GM21447 (cell line): ENCODE data around the gene SHROOM1.

Source experiments
- ATAC-seq: cut with Tn5 transposase; IDR thresholded peaks from one replicate; pipeline ENCODE4 v1.9.1; 2021; ENCODE audit not compliant: unreplicated experiment

The SHROOM1 gene

GRCh38 chr5:132854301-132854700, 23.9 kb upstream of the SHROOM1 start:
- ATAC-seq: no peak

DNA sequence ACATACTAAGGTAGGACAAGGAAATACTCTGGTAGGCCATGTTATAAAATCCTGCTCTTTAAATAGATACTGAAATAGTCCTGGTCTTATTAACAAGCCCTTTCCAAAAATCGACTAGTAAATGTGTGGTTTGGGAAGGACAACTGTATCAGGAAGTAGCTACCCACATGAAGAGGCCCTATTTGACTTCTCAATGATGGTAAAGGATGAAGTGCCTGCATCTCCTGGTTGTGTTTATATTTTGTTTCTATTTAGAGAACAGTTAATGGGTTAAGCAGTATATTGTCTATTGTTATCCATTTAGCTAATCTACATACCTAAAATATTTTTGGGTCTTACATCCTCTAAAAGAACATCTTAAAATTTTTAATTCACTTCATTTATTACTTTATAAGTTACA, 23.3 kb upstream of the SHROOM1 start:
- no peak for ATAC-seq

- ATAC-seq: no peak
These were observed 22.9 kb upstream of the SHROOM1 start for GRCh38 chr5:132853323-132853722.

DNA sequence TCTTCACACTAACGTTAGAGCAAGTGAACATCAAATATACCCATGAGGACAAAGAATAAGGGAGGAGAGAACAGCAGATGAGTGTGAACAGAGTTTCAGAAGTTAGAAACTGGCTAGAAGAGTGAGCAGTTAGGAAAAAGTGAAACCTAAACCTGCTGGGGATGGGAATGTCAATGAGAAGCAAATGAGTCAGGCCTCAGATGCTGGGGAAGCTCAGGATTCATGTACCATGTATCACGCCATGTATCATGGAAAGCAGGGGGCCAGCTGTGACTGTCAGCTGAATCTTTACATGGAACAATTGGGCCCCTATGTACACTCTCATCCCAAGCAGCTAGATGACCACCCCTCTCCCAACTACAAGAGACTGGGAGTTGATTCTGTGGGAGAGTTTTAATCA, 19.6 kb upstream of the SHROOM1 start:
- ATAC-seq: no peak

GRCh38 chr5:132849347-132849746, 18.9 kb upstream of the SHROOM1 start:
- ATAC-seq: no peak

DNA sequence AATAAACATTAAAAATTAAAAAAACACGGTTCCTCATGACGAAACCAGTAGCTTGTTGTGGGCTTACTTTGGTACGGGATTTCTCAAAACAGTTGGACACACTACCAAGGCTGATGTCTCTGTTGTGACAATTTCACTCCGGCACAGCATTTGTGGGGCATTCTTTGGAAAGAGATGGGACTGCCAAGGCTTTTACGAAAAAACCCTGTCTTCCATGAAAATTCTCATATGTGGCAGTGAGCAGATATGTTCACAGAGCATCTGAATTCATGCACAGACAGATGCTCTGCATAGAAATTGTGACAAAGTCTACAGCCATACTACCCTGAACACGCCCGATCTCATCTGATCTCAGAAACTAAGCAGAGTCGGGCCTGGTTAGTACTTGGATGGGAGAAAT, 17.8 kb upstream of the SHROOM1 start:
- no peak for ATAC-seq

- no peak for ATAC-seq
These were observed 10.9 kb upstream of the SHROOM1 start for GRCh38 chr5:132841305-132841704.

DNA sequence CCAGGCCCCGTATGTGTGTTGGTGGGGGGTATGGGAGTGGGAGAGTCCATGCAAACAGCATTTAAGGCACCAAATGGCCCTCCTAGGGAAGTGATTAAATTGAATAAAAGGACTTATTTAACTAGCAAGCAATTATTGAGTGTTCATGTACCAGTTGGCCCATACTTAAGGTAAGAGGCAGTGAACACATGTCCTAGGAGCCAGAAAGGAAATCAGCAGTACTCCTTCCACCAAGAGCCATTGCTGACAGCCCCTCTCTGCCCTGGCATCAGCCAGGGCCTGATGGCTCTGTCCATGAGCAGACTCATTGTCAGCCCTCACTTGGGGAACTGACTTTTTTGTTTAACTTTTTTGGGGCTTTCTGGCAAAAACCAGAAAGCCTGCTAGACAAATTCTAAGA, 10.4 kb upstream of the SHROOM1 start:
- no peak for ATAC-seq

DNA sequence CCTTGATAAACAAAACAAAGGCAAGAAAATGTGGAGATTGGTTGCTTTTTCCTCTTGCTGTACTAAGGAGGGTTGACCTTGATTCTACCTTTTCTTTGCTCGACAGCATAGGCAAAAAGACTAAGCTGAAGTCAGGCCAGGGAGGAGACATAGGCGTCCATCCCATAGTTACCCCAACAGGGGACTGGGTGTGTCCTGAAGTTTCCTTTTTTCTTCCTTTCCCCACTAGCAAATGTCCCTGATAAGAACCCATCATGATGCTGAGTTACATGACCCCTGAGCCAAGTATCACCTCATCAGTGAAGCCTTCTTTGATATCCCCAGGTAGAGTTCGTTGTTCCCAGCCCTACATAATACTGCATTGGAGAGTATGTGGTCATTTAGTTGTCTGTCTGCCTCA, 9.9 kb upstream of the SHROOM1 start:
- no peak for ATAC-seq

- ATAC-seq: no peak
These were observed 9.2 kb upstream of the SHROOM1 start for GRCh38 chr5:132839426-132840301.

DNA sequence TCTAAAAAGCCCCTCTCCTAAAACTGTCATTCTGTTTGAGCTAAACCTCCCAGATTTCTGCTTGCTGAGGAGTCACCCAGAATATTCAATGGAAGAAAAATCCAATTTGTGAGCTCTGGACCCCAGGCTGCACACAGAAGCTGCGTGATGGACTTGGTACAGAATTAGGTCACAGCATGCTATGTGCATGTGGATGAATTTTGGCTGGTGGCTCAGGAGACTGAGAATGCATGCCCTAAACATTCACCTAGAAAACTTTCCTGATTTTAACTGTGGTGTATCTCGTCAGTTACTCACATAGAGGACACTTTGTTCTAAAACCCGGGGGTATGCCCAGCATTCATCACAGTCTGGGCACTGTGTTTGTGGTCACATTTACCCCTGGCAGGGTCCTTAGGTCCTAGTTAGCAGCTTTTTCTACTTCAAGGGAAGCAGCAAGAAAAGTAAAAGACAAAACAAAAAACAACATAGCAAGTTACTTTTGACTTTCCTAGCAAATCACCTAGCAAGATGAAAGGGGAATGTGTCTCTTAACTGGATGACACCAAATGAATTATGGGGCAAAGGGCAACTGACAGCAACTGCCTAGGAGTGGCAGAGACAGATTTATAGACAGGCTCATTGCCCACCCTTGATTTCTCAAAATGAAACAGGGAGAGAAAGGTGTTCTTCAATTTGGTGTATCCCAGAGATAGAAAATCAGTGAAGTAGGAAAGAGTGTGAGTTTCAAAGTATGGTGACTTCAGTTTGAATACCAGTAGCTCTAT, 8.3 kb upstream of the SHROOM1 start:
- no peak for ATAC-seq

DNA sequence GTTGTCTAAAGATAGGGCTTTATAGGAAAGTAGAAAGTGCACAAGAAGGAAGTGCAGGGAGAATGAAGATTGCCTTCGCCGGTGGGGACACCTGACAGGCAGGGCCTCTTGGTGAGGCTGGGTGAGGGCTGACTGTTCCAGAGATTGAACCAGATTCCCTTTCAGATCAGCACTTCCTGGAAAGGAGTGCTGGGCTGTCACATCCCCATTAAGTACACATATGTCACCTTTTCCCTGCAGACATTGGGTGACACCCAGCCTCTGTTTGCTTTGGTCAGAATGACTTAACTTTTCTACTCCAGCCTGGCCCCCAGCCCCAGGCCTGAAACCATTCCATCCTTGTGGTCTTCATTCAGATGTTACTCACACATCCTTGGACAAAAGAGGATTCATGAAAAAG, 7.4 kb upstream of the SHROOM1 start:
- ATAC-seq: no peak

GRCh38 chr5:132836852-132837251, 6.4 kb upstream of the SHROOM1 start:
- no peak for ATAC-seq

- ATAC-seq: no peak
These were observed 3.6 kb upstream of the SHROOM1 start for GRCh38 chr5:132834057-132834456.

GRCh38 chr5:132832612-132833011, 2.2 kb upstream of the SHROOM1 start:
- no peak for ATAC-seq

DNA sequence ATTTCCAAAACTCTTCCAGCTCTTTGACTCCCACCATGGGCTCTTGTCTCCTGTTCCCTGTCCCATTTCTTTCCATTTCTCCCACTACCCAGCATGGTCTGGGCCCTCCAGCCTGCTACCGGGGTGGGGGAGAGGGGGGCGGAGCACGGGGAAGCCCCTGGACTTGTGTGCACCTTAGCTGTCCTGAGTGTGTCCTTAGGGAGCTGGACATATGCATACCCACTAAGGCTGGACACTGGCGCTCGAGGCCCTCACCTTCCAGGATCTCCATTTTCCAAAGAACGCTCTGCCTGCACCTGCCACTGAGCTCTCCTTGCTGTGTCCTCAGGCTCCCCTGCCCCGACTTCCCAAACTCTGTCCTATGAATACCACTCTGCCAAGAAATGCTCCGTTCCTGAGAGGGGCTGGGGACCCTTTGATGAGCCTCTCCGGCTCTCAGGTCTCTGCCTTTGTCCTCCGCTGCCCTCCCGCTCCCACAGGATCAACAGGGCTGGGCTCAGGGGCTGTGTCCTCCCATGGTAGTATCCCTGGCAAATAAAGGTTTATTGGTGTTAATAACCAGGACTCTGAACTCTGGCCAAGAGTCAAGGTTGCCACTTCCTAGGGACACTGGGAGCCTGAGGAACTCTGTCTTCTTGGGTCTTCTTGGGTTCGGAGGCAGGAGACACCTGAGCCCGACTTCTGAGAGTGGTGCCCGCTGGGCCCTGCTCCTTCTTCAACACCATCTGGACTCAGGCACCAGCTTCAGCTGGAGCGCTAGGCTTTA, 831 bp upstream of the SHROOM1 start:
- ATAC-seq: no peak

DNA sequence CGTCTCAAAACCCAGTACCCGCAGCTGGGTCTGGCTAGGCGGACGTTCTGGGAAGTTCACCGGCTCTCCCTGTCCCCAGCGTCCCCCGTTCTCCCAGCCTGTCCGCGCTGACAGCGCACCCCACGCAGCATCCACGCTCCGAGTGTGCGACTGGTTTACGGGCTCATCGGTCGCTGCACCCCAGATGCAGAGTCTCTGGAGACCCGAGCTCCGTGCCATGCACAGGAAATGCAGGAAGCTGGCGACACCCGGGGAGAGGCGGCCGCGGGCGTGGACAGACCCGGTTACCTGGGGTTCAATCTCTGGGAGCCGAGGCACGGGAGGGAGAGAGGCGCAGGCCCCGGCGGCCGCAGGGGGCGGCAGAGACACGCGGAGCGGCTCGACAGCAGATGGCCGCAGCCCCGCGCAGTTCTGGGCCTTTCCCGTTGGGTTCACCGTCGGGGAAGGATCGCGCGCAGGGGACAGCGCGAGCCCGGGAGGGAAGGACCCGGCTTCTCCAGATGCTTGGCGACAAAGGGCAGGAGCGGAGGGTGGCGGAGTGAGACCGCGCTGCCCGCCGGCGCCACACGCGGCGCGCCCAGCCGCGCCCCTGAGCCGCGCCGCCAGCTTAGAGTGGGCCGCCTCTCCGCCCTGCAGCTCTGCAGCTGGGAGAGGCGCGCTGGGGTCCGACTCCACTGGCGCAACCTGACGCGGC, 558 bp downstream of the SHROOM1 start:
- ATAC-seq: peak; percentile 82

DNA sequence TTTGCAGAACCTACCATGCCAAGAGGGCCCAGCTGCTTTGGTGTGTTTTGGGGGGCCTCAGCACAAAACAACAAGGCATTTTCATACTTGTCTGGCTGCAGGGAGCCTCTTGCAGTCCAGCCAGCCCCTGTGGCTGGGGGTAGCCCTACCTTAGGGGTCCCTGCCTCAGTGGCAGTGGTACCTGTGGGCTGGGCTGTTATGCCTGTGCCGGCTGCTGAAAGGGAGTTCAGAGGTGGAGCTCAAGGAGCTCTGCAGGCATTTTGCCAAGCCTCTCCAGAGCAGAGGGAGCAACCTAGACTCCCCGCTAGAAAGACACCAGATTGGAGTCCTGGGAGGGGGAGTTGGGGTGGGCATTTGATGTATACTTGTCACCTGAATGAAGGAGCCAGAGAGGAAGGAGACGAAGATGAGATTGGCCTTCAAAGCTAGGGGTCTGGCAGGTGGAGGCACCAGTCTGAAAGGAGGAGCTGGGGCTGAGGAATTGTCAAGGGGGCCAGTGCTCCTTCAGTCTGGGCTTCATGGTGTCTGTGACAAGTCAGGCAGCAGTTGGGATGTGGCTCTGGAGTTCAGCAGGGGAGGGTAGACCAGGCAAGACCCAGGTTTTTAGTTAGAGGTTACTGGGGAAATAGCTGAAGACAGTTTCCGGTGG, 1.5 kb downstream of the SHROOM1 start:
- ATAC-seq: no peak

GRCh38 chr5:132827943-132828673, 2.3 kb downstream of the SHROOM1 start:
- no peak for ATAC-seq
